ENCODE results near the gene ARL17B.
"Not testable (repeated sequence)": the region's sequence is repeated elsewhere in the genome, so short reads cannot be mapped to it uniquely, and the experiment has no call there.

Gene ARL17B

DNA sequence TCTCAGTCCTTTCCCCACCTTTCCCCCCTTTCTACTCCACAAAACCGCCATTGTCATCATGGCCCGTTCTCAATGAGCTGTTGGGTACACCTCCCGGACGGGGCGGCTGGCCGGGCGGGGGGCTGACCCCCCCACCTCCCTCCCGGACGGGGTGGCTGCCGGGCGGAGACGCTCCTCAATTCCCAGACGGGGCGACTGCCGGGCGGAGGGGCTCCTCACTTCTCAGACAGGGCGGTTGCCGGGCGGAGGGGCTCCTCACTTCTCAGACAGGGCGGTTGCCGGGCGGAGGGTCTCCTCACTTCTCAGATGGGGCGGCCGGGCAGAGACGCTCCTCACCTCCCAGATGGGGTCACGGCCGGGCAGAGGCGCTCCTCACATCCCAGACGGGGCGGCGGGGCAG lies 108.8 kb downstream of the ARL17B start:
- not testable (repeated sequence) for DNase-seq

DNA sequence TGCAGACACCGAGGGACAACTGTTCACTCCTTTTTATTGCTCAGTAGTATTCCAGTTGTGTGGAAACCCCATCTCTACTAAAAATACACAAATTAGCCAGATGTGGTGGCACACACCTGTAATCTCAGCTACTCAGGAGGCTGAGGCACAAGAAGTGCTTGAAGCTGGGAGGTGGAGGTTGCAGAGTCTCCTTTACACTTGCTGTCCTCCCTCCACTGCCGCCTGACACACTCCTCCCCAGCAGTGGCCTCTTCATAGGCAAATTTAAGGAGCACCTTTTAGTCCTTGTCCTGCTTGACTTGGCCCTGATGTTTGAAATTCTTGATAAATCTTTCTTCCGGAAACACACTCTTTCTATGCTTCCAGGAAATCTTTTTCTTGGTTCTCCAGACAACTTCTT lies 112.4 kb downstream of the ARL17B start:
- not testable (repeated sequence) for DNase-seq

DNA sequence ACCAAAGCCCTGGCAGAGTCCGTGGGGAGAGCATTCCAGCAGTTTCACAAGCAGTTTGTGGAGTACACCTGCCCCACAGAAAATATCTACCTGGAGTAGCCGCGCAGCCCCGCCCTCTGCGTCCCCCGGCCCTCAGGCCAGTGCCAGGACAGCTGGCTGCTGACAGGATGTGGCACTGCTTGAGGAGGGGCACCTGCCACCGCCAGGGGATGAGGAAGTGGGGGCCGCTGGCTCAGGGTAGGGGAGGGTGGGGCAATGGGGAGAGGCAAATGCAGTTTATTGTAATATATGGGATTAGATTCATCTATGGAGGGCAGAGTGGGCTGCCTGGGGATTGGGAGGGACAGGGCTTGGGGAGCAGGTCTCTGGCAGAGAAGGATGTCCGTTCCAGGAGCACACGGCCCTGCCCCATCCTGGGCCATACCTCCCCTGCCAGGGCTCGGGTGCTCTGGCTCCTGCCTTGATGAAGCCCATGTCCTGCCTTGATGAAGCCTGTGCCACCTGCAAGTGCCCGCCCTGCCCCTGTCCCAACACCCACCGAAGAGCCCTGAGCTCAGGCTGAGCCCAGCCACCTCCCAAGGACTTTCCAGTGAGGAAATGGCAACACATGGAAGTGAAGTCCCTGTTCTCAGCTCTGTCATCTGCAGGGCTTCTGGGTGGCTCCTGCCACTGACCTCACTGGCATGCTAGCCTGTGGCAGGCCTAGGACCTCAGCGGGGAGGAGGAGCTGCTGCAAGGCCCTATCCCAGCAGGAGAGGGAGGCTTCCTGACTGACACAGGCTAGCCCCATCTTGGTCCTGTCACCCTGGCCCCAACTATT lies 116.4 kb downstream of the ARL17B start:
- not testable (repeated sequence) for DNase-seq

GRCh38 chr17:46244339-46244913 lies 117.1 kb downstream of the ARL17B start:
- DNase-seq: not testable (repeated sequence)

GRCh38 chr17:46243928-46244327 lies 117.6 kb downstream of the ARL17B start:
- not testable (repeated sequence) for DNase-seq

GRCh38 chr17:46243505-46243904 lies 118.1 kb downstream of the ARL17B start:
- DNase-seq: not testable (repeated sequence)

DNA sequence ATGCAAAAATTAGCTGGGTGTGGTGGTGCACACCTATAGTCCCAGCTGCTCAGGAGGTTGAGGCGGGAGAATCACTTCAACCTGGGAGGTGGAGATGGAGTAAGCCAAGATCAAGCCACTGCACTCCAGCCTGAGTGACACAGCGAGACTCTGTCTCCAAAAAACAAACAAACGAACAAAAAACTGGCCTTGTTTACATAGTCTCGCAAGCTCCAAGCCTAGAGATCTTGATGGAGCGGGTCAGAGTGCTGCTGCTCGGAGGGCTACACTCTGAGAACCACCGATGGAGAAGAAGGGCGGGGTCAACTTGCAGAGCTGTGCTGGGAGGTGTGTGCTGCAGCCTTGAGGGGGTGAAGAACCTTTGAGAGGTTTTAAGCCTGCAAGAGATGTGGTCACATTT lies 130.2 kb downstream of the ARL17B start:
- DNase-seq: not testable (repeated sequence)

GRCh38 chr17:46225274-46225794 lies 136.2 kb downstream of the ARL17B start:
- DNase-seq: peak in 55 of 56 donors; percentile 47 to 99 (median 94)

DNA sequence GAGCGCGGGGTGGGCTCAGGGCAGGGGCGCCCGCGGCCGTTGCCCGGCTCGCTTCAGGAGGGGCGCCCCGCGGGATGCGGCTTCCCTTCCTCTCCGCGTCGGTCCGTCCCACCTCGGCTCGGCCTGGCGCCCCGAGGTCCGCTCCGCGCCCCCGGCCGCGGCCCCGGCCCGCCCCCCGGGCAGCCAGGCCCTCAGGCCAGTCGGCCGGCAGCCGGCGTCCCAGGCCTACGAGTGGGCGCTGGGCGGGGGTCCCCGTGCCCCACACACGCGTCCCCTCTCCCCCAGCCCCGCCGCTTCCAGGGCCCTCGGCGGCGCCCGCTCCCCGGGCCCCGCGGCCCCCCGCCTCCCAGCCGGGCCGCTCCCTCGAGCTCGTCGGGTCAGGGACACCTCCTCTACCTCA lies 136.7 kb downstream of the ARL17B start:
- peak in 5 of 56 donors; percentile 28 to 77 (median 37) for DNase-seq
